K562 (cell line): ENCODE results near the gene KCTD11. TPM values are rescaled to one million over a fixed set of nuclear protein-coding genes. Genes with fewer than 3 reads are reported as not detected.

Experiments used
- BHLHE40 ChIP-seq: IDR thresholded peaks from 2 replicates; pipeline ENCODE4 v1.6.1; 2011; ENCODE audit warnings: low read length, improper control_type of control experiment
- CEBPG ChIP-seq, 3 experiments: fragments of 200-800 bp in 1 of 3; sonication (Bioruptor generic) in 1 of 3; sonication (generic) in 1 of 3; formaldehyde crosslinking in 1 of 3; IDR thresholded peaks in 2 of 3; conservative IDR thresholded peaks in 1 of 3; 2 replicates each; pipeline versions ENCODE4 v1.6.1 to v1.8.0; 2016 to 2022; ENCODE audit warnings: missing compliant biosample characterization in 2 of 3, missing genetic modification characterization in 2 of 3, mild to moderate bottlenecking in 1 of 3, missing genetic modification reagents in 1 of 3
- CHD1 ChIP-seq: fragments of 200-600 bp; sonication (generic); IDR thresholded peaks from one replicate; pipeline ENCODE4 v1.6.1; 2012; ENCODE audit warnings: mild to moderate bottlenecking, moderate library complexity, low read length, inconsistent platforms
- DIDO1 ChIP-seq: fragments of 450-650 bp; IDR thresholded peaks from 2 replicates; pipeline ENCODE4 v1.6.1; 2016; ENCODE audit warnings: low read depth, missing biosample characterization, missing genetic modification characterization
- EWSR1 ChIP-seq: fragments of 450-650 bp; IDR thresholded peaks from 2 replicates; pipeline ENCODE4 v1.6.1; 2018; ENCODE audit warnings: borderline replicate concordance, mild to moderate bottlenecking, low read depth, moderate library complexity; ENCODE audit not compliant: partially characterized antibody
- FOXA1 ChIP-seq: fragments of 450-650 bp; IDR thresholded peaks from 2 replicates; pipeline ENCODE4 v1.6.1; 2016; ENCODE audit warnings: mild to moderate bottlenecking, borderline replicate concordance
- KDM1A ChIP-seq, 2 experiments: fragments of 450-650 bp; IDR thresholded peaks; 2 replicates each; pipeline ENCODE4 v1.6.1; 2016; ENCODE audit warnings: mild to moderate bottlenecking in 2 of 2
- PHF21A ChIP-seq: fragments of 450-650 bp; IDR thresholded peaks from 2 replicates; pipeline ENCODE4 v1.6.1; 2017; ENCODE audit warnings: low read depth, borderline replicate concordance
- SRSF9 ChIP-seq: fragments of 200-400 bp; formaldehyde crosslinking; IDR thresholded peaks from 2 replicates; pipeline ENCODE4 v1.6.1; 2017; ENCODE audit warnings: low read depth, low read length, borderline replicate concordance
- TAF1 ChIP-seq: IDR thresholded peaks from 2 replicates; pipeline ENCODE4 v1.6.1; 2011; ENCODE audit warnings: mild to moderate bottlenecking, low read length, moderate library complexity; ENCODE audit not compliant: insufficient read depth, control insufficient read depth, severe bottlenecking; ENCODE audit errors: extremely low read depth
- ZFP1 ChIP-seq: fragments of 450-650 bp; formaldehyde crosslinking; IDR thresholded peaks from 2 replicates; pipeline ENCODE4 v1.4.0; 2020; ENCODE audit warnings: mild to moderate bottlenecking, mixed read lengths
- ZNF316 ChIP-seq: fragments of 450-650 bp; IDR thresholded peaks from 2 replicates; pipeline ENCODE4 v1.6.1; 2016
- ZNF79 ChIP-seq: fragments of 250-450 bp; sonication (Bioruptor Pico); IDR thresholded peaks from 2 replicates; pipeline ENCODE4 v1.4.0; 2020; ENCODE audit warnings: low read depth, mild to moderate bottlenecking, moderate library complexity
- polyA plus RNA-seq, 8 experiments: library from polyadenylated mRNA; depleted of rRNA in 4 of 8; stranded (reverse) in 5 of 8; unstranded in 3 of 8; fragments of >200 nt; fragmentation: Nextera tagmentation in 2 of 8; fragmentation: Illumina TruSeq in 1 of 8; extraction: Ambion mirVana in 2 of 8; extraction: Trizol in 1 of 8; gene quantifications; 2 replicates each; pipeline versions ENCODE4 v1.2.1 to v1.2.3, GENCODE V29; 2011 to 2014; ENCODE audit warnings: inconsistent platforms in 1 of 8, missing spikeins in 1 of 8
- total RNA-seq, 7 experiments: library from RNA; depleted of rRNA in 6 of 7; stranded (reverse); fragments of >200 nt in 6 of 7; fragmentation: Illumina TruSeq in 2 of 7; extraction: Trizol in 2 of 7; gene quantifications; 2 replicates each; pipeline versions ENCODE4 v1.2.1 to v1.2.3, GENCODE V29; 2011 to 2021; ENCODE audit warnings: low replicate concordance in 1 of 7
- TF ChIP-seq, protein P1 (sequence below): sonication (generic); formaldehyde crosslinking; IDR thresholded peaks from 2 replicates; pipeline ENCODE4 v1.8.1; 2023; ENCODE audit warnings: missing genetic modification reagents, mild to moderate bottlenecking, borderline replicate concordance
- TF ChIP-seq, protein P2 (sequence below): fragments of 250-450 bp; sonication (Bioruptor Pico); IDR thresholded peaks from 2 replicates; pipeline ENCODE4 v1.4.0; 2020; ENCODE audit warnings: mild to moderate bottlenecking
- TF ChIP-seq, protein P3 (sequence below): sonication (generic); formaldehyde crosslinking; IDR thresholded peaks from 2 replicates; pipeline ENCODE4 v1.8.0; 2022; ENCODE audit warnings: mild to moderate bottlenecking, missing genetic modification reagents

KCTD11 gene
- total and polyA plus RNA-seq, 9 of the 15 experiments (the other 6 are each of a cell fraction or from before 2014, with no cell fraction given) = 0.01 to 3.2 (median 2.5) TPM; not detected in 1

DNA sequence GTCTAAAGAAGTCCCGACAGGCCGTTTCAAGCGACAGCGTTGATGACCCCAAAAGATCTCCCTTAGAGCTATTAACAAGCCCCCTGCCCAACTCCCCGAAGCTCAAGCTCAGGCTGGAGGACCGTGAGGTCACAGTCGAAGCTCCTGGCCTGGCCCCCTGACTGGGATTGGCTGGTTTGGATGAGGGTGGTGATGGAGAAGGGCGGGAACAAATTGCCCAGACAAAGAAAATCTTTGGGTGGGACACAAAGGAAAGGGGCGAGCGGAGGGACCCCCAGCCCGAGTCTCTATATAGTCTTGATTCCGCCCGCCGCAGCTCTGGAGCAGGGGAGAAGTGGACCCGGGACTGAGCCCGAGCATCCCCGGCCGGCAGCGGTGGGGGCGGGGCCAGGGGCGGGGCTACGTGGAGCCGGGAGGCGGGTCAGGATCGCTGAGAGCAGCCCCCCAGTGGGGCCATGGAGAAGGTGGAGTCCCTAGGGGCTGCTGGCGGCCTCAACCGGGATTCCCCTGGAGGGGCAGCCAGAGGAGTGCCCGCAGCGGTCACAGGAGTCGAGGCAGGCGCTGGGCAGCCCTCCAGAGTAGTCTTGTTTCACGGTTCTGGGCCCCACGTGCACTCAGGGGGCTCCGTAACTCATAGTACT lies 21.8 kb upstream of the KCTD11 start (continued):
- TF ChIP-seq, protein P1, sequence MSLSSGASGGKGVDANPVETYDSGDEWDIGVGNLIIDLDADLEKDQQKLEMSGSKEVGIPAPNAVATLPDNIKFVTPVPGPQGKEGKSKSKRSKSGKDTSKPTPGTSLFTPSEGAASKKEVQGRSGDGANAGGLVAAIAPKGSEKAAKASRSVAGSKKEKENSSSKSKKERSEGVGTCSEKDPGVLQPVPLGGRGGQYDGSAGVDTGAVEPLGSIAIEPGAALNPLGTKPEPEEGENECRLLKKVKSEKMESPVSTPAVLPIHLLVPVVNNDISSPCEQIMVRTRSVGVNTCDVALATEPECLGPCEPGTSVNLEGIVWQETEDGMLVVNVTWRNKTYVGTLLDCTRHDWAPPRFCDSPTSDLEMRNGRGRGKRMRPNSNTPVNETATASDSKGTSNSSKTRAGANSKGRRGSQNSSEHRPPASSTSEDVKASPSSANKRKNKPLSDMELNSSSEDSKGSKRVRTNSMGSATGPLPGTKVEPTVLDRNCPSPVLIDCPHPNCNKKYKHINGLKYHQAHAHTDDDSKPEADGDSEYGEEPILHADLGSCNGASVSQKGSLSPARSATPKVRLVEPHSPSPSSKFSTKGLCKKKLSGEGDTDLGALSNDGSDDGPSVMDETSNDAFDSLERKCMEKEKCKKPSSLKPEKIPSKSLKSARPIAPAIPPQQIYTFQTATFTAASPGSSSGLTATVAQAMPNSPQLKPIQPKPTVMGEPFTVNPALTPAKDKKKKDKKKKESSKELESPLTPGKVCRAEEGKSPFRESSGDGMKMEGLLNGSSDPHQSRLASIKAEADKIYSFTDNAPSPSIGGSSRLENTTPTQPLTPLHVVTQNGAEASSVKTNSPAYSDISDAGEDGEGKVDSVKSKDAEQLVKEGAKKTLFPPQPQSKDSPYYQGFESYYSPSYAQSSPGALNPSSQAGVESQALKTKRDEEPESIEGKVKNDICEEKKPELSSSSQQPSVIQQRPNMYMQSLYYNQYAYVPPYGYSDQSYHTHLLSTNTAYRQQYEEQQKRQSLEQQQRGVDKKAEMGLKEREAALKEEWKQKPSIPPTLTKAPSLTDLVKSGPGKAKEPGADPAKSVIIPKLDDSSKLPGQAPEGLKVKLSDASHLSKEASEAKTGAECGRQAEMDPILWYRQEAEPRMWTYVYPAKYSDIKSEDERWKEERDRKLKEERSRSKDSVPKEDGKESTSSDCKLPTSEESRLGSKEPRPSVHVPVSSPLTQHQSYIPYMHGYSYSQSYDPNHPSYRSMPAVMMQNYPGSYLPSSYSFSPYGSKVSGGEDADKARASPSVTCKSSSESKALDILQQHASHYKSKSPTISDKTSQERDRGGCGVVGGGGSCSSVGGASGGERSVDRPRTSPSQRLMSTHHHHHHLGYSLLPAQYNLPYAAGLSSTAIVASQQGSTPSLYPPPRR (CRISPR knock-in tag) = no peak
- TF ChIP-seq ZNF316 (no peak), CEBPG (CRISPR knock-in tag; IDR thresholded peaks at IDR 0.05) (no peak), CEBPG (tag; conservative IDR thresholded peaks at IDR 0.05 in 1 of 2, IDR thresholded peaks at IDR 0.05 in 1 of 2) (no peak), FOXA1 (no peak), KDM1A (IDR thresholded peaks at IDR 0.05) (peak in 1 of 2 experiments; percentile 39; a peak in 2 of 4 replicates), SRSF9 (no peak), EWSR1 (no peak), CHD1 (no peak), BHLHE40 (no peak), DIDO1 (no peak), ZFP1 (CRISPR knock-in tag) (no peak), TAF1 (no peak), ZNF79 (CRISPR knock-in tag) (no peak), PHF21A (no peak)
- TF ChIP-seq, protein P2, sequence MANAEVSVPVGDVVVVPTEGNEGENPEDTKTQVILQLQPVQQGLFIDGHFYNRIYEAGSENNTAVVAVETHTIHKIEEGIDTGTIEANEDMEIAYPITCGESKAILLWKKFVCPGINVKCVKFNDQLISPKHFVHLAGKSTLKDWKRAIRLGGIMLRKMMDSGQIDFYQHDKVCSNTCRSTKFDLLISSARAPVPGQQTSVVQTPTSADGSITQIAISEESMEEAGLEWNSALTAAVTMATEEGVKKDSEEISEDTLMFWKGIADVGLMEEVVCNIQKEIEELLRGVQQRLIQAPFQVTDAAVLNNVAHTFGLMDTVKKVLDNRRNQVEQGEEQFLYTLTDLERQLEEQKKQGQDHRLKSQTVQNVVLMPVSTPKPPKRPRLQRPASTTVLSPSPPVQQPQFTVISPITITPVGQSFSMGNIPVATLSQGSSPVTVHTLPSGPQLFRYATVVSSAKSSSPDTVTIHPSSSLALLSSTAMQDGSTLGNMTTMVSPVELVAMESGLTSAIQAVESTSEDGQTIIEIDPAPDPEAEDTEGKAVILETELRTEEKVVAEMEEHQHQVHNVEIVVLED (CRISPR knock-in tag) = no peak
- TF ChIP-seq, protein P3, sequence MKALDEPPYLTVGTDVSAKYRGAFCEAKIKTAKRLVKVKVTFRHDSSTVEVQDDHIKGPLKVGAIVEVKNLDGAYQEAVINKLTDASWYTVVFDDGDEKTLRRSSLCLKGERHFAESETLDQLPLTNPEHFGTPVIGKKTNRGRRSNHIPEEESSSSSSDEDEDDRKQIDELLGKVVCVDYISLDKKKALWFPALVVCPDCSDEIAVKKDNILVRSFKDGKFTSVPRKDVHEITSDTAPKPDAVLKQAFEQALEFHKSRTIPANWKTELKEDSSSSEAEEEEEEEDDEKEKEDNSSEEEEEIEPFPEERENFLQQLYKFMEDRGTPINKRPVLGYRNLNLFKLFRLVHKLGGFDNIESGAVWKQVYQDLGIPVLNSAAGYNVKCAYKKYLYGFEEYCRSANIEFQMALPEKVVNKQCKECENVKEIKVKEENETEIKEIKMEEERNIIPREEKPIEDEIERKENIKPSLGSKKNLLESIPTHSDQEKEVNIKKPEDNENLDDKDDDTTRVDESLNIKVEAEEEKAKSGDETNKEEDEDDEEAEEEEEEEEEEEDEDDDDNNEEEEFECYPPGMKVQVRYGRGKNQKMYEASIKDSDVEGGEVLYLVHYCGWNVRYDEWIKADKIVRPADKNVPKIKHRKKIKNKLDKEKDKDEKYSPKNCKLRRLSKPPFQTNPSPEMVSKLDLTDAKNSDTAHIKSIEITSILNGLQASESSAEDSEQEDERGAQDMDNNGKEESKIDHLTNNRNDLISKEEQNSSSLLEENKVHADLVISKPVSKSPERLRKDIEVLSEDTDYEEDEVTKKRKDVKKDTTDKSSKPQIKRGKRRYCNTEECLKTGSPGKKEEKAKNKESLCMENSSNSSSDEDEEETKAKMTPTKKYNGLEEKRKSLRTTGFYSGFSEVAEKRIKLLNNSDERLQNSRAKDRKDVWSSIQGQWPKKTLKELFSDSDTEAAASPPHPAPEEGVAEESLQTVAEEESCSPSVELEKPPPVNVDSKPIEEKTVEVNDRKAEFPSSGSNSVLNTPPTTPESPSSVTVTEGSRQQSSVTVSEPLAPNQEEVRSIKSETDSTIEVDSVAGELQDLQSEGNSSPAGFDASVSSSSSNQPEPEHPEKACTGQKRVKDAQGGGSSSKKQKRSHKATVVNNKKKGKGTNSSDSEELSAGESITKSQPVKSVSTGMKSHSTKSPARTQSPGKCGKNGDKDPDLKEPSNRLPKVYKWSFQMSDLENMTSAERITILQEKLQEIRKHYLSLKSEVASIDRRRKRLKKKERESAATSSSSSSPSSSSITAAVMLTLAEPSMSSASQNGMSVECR (CRISPR knock-in tag) = peak; percentile 42; the same call in 1 of the 2 replicates
